Central memory CD4-positive, alpha-beta T cell (primary cell): ENCODE data around the gene HCFC1R1.

Source experiments
- DNase-seq: peaks from one replicate; pipeline ENCODE4 v3.0.0; 2022

The HCFC1R1 gene

GRCh38 chr16:3032624-3033023 is 8.9 kb upstream of the HCFC1R1 start:
- no peak for DNase-seq

DNA sequence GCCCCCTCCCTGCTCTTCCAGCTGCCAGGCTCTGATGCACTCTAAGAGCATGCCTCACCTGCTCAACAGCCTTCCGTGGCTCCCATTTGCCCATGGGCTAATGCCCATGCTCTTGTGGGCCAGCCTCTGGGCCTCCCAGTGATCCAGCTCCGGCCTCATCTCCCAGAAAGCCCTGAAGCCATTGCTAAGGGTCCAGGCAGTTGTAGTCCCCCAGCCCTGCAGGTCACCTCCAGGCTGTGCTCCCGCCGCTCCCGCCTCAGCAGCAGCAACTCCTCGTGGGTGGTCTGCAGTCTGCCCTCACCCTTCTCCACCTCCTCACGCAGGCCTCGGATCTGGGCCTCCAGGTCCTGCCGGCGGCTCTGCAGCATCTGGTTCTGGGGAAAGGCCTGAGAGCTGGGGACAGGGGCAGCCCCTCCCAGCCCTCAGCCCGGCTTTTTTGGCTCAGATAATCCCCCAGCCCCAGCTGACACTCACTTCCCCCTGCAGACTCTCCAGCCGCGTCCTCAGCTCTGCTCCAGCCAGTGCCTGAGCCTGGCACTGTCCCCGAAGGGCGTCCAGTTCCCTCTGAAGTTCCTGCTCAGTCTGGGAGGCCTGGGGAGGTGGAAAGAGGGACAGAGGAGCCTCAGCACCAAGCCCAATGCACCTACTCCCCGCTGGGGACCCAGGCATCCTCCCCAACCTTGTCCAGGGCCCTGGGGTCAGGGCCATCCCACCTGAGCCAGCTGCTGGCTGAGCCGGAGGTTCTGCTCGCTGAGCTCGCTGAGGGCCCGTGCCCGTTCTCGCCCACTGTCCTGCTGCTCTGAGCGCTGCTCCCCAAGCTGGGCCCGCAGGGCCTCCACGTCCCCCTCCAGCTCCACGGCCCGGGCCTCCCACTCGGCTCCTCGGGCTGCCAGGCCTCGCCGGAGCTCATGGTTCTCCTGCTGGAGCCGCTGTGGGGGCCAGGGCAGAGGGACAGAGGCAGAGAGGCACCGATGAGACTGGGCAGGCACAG is 6.8 kb upstream of the HCFC1R1 start:
- no peak for DNase-seq

DNA sequence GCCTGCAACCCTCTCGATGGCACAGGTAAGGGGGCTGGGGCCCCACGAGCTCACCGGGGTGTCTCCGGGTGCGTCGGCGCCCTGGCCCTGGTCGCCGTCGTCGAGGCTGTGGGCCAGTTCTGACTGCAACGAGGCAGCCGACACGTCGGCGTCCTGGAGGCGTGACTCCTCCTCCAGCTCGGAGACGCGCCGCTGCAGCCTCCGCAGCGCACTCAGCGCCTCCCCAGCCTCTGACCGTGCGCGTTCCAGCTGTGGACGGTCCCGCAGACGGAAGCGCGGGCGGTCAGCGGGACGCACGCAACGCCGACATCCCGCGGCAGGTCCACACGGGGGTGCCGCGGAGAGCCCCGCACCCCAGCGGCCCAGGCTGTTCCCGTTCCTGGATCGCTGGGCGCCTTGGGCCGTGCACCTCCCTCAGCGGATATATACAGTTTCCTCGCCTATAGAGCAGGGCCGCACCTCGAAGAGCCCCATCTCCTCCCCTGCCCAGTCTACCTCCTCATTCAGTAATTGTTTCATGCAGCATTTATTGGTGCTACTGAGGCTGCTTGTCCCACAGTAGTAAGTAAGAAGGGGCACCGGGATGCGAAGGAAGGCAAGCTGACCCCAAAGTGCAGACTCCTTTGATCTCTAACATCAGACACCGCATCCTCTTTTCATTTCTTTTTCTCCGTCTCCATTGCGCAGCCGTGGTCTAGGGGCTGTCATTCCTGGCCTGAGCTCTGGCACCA is 5.9 kb upstream of the HCFC1R1 start:
- DNase-seq = peak; percentile 25

DNA sequence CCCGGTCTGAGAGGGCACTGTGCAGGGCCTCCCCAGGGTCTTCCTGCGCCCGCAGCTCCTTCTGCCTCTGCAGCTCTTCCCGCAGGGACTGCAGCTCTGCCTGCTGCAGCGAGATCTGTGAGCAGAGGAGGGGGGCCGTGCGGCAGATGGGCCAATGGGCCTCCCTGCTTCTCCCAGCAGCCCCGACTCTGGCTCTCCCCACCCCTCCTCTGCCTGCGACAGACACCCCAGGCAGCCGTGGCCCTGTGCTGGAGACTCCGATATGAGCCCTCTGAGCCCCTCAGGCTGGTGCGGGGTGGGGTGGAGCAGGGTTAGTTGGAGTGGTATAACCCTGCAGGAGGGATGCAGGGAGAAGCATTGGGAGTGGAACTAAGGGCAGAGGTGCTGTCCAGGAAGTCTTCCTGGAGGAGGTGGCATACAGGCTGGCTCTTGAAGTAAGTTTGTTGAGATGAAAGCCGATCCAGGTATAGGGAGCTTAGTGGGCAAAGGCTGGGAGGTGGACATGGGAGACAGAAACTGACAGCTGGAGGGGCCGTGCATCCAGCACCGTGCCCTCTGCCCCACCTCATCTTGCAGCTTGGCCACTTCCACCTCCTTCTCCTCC is 5.1 kb upstream of the HCFC1R1 start:
- no peak for DNase-seq

DNA sequence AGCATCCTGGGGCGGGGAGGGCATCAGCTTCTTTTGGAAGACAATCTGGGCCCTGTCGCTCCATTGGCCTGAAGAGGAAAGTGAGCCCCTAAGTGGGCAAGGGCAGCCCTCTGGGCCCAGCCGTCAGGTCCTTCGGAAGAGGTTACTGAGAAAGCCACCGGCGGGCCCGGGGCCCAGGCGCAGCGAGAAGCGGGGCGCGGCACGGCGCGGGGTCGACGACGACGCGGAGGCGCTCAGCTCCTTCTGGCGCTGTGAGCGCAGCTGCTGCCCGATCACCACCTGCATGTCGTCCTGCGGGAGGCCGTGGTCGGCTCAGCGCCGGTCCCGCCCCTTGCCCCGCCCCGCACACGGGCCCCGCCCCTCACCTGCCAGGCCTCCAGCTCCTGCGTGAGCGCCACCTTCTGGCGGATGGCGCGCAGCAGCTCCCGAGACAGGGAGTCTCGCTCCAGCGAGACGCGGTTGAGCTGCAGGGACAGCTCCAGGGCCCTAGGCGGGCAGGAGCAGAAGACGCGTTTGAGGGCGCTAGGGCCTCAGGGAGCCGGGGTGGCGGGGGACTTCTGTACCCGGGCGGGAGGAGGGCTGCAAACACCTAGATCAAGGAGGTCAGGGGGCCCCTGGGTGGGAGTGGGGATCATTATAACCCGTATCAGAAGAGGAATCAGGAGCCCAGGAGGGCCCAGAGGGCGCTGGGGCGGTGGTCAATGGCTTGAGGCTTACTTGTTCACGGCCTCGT is 4.4 kb upstream of the HCFC1R1 start:
- peak; percentile 79 for DNase-seq

- no peak for DNase-seq
These were observed 3.7 kb upstream of the HCFC1R1 start for GRCh38 chr16:3027489-3027795.

DNA sequence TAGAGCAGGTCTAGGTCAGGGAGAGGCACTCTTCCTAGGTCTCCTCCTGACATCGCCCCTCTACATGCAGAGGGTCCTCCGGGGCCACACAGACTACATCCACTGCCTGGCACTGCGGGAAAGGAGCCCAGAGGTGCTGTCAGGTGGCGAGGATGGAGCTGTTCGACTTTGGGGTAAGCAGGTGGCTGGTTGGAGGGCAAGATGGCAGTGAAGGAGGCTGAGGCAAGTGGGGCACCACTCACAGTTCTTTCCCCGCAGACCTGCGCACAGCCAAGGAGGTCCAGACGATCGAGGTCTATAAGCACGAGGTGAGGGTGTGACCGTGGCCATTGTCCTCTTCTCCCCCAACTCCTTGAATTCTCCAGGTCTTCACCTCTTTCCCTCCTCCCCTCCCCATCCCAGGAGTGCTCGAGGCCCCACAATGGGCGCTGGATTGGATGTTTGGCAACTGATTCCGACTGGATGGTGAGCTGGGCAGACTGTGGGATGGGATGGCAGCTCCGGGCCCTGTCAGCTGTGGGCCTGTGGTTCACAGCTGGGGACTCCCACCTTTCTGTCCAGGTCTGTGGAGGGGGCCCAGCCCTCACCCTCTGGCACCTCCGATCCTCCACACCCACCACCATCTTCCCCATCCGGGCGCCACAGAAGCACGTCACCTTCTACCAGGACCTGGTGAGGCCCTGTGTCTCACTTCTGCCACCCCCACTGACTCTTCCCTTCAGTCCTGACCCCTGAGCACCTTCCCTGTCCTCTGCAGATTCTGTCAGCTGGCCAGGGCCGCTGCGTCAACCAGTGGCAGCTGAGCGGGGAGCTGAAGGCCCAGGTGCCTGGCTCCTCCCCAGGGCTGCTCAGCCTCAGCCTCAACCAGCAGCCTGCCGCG is 3.1 kb upstream of the HCFC1R1 start:
- DNase-seq = no peak

DNA sequence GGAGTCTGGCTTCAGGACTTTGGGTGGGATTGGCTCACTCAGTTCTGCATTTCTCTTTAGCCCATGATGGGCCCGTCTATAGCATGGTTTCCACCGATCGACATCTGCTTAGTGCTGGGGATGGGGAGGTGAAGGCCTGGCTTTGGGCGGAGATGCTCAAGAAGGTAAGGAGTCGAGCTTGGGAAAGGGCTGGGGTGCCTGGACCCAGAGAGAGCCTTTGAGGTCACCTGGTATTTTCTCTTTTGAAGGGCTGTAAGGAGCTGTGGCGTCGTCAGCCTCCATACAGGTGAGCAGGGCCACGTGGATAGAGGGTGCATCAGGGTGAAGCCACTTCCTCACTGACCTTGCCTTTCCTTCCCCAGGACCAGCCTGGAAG is 2.2 kb upstream of the HCFC1R1 start:
- DNase-seq = no peak

DNA sequence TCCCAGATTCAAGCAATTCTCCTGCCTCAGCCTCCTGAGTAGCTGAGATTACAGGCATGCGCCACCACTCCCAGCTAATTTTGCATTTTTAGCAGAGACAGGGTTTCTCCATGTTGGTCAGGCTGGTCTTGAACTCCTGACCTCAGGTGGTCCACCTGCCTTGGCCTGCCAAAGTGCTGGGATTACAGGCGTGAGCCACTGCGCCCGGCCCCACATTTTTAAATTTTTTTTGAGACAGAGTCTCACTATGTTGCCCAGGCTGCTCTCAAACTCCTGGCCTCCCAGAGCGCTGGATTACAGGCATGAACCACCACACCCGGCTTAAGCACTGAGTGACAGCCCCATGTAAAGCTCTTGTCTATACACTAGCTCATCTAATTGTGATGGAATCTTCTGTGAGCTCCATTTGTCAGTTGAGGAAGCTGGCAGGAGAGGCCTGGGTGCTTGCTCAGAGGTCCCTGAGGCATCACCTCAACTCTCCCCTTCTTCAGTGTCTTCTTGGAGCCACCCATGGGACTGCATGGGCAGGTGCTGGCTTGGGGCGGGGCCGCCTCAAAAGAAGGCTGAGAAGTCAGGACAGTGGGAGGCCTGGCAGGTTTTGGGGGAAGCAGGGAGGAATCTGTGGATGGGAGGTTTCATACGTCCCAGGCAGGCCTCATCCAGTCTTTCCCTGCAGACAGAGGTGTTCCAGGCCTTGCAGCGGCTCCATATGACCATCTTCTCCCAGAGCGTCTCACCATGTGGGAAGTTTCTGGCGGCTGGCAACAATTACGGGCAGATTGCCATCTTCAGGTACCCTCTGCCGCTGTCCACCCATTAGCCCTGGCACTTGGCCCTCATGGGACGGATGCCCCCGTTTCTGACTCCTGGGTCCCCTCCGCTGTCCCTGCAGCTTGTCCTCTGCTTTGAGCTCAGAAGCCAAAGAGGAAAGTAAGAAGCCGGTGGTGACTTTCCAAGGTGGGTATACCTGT is 1.6 kb upstream of the HCFC1R1 start:
- no peak for DNase-seq

- no peak for DNase-seq
These were observed 400 bp downstream of the HCFC1R1 start for GRCh38 chr16:3023415-3023668.

DNA sequence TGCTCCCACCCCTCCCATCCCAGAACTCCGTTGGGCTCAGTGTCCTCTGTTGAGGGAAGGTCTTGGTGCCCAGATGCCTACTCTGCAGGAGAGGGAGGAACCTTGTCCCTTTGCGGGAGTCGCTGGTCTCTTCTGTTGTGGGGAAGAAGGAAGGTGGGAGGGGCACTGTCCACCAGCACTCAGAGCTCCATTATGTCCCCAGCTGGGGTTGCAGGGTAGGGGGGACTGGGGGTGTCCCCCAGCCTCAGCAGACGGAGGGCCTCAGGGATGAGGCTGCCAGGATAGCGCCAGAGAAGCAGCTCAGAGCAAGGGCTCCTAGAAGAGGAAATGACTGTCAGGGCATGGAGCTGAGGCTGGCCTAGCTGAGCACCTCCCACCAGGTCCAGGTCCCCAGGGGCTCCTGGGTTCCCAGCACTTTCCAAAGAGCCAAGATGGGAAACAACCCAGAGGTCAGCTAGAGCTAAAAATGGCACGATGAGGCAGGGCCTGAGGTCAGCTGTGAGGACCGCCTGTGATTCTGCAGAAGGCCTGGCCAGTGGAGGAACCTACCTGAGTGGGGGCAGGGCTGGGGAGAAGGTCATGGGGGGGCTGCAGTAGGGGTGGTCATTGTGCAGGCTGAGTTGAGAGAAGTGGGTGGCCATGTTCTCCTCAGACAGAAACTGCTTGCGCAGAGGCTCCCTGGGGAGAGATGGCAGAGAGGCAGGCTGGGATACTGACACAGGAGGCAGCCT is 893 bp downstream of the HCFC1R1 start:
- no peak for DNase-seq

GRCh38 chr16:3022208-3022683 is 1.5 kb downstream of the HCFC1R1 start:
- peak; percentile 50 for DNase-seq

DNA sequence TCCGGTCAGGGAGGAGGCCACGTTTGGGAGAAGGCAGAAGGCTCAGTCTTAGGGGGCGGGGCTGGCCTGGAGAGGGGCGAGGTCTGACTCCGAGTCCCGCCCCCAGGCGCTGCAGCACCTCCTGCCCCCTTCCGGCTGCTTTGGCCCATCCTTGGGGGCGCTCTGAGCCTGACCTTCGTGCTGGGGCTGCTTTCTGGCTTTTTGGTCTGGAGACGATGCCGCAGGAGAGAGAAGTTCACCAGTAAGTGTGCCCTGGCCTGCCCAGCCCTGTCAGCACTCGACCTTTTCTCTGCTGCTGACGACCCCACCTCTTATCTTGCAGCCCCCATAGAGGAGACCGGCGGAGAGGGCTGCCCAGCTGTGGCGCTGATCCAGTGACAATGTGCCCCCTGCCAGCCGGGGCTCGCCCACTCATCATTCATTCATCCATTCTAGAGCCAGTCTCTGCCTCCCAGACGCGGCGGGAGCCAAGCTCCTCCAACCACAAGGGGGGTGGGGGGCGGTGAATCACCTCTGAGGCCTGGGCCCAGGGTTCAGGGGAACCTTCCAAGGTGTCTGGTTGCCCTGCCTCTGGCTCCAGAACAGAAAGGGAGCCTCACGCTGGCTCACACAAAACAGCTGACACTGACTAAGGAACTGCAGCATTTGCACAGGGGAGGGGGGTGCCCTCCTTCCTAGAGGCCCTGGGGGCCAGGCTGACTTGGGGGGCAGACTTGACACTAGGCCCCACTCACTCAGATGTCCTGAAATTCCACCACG is 2.1 kb downstream of the HCFC1R1 start:
- DNase-seq = peak; percentile 55

GRCh38 chr16:3020604-3021448 is 2.9 kb downstream of the HCFC1R1 start:
- DNase-seq = peak; percentile 48

GRCh38 chr16:3020247-3020603 is 3.5 kb downstream of the HCFC1R1 start, which contains the start of gene TNFRSF12A:
TSS of gene TNFRSF12A (plus strand) at chr16:3020368. CDS start at chr16:3020398, 30 bp downstream.
- peak; percentile 50 for DNase-seq

DNA sequence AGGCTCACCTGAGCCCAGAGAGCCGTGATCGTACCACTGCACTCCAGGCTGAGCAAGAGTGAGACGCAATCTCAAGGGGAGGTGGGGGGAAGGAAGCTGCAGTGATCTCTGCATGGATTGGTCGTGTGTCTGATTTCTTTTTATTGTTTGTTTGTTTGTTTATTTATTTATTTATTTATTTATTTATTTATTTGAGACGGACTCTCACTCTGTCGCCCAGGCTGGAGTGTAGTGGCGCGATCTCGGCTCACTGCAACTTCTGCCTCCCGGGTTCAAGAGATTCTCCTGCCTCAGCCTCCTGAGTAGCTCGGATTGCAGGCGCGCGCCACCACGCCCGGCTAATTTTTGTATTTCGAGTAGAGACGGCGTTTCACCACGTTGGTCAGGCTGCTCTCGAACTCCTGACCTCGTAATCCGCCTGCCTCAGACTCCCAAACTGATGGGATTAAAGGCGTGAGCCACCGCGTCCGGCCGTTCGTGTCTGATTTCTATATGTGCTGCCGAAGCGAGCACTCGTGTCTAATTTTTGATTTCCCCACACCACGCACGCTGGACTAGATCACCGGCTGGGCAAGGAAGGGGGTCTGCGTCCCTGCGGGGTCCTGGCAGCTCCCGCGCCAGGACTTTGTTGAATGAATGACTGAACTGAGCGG is 4.0 kb downstream of the HCFC1R1 start:
- DNase-seq = no peak

GRCh38 chr16:3017794-3018506 is 5.8 kb downstream of the HCFC1R1 start, which contains the start of gene CLDN6:
TSS of gene CLDN6 (minus strand) at chr16:3018183. CDS start at chr16:3016021, 2,162 bp downstream.
- DNase-seq = no peak
